Heart left ventricle (tissue), 13 donors: ENCODE measurements around the gene OLIG1.

Experiments
- POLR2A ChIP-seq, 2 donors: fragments of 450-650 bp; IDR thresholded peaks; one replicate each; pipeline ENCODE4 v1.6.1; 2017; ENCODE audit warnings: antibody characterized with exemption in 2 of 2, mild to moderate bottlenecking in 2 of 2, moderate library complexity in 2 of 2
- TF ChIP-seq, protein P1 (sequence below), 12 donors: fragments of 200-600 bp; sonication (generic) in 4 of 12; IDR thresholded peaks; one replicate each; pipeline versions ENCODE4 v1.5.0 to v1.8.0; 2018 to 2022; ENCODE audit warnings: antibody characterized with exemption in 12 of 12, mild to moderate bottlenecking in 5 of 12
- donor health status: ischemic (EF 13 %, LVEDD 7.1; RV severe dilation, severe dysfunction).
- donor health status: DM: no; HTN: yes; CAD: no.
- donor health status: DM: no; HTN: no; CAD: no.
- donor health status: ischemic (EF 25% LVEDD 6.9; RV normal size, moderate dysfunction).
- donor health status: ischemic (EF 25% LVEDD 5.7; RV mildly dilated, moderate dysfunction).
- donor health status: ischemic (EF 35%, LVEDD 5.7; RV mildly dilated, moderate dysfunction).
- donor health status: nonischemic (EF 11% LVEDD 7.7; RV severe dilation, severe dysfunction).
- donor health status: DM: yes; HTN: yes; CAD: no.
- donor health status: PGD.
- donor health status: ischemic (EF 29% LVEDD 5.4; RV normal size, mild dysfunction).
- donor health status: nonischemic (EF 23%, LVEDD 6.1; RV moderate dilation, normal function).

DNA sequence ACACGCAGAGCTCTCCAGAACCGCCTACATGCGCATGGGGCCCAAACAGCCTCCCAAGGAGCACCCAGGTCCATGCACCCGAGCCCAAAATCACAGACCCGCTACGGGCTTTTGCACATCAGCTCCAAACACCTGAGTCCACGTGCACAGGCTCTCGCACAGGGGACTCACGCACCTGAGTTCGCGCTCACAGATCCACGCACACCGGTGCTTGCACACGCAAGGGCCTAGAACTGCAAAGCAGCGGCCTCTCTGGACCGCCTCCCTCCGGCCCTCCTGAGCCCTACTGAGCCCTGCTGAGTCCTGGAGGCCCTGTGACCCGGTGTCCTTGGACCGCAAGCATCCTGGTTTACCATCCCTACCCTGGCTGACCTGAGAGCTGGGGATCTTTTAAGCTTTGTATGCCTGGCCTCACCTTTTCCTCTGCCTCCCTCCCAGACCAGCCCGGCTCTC, 36.0 kb upstream of the OLIG1 start:
- TF ChIP-seq POLR2A (IDR thresholded peaks at IDR 0.05) = no peak
- TF ChIP-seq, protein P1, sequence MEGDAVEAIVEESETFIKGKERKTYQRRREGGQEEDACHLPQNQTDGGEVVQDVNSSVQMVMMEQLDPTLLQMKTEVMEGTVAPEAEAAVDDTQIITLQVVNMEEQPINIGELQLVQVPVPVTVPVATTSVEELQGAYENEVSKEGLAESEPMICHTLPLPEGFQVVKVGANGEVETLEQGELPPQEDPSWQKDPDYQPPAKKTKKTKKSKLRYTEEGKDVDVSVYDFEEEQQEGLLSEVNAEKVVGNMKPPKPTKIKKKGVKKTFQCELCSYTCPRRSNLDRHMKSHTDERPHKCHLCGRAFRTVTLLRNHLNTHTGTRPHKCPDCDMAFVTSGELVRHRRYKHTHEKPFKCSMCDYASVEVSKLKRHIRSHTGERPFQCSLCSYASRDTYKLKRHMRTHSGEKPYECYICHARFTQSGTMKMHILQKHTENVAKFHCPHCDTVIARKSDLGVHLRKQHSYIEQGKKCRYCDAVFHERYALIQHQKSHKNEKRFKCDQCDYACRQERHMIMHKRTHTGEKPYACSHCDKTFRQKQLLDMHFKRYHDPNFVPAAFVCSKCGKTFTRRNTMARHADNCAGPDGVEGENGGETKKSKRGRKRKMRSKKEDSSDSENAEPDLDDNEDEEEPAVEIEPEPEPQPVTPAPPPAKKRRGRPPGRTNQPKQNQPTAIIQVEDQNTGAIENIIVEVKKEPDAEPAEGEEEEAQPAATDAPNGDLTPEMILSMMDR (IDR thresholded peaks at IDR 0.05) = no peak
